ENCODE data around the gene NCAPG. TPM values are rescaled to one million over a fixed set of nuclear protein-coding genes. Genes with fewer than 3 reads are reported as not detected.
A peak's percentile ranks its signal among the peaks of the same experiment; 100 is the strongest.

NCAPG gene
- 10 to 100 TPM; 24.4 to 30.5 (median 25.7) TPM for polyA plus RNA-seq (ENCODE audit: insufficient read length in 4 of 4)

GRCh38 chr4:17810260-17811077 is at the start of gene NCAPG, which contains the start of gene DCAF16:
Gene NCAPG (plus strand): TSS chr4:17810979. CDS start chr4:17811078, 99 bp downstream.
Gene DCAF16 (minus strand): TSS chr4:17810757. CDS start chr4:17804141, 6,616 bp downstream.
- DNase-seq (ENCODE audit: low read depth in 4 of 4, low spot score in 2 of 4) = peak; percentile 97 to 99 (median 98)

- no peak for DNase-seq (ENCODE audit: low read depth in 4 of 4, low spot score in 2 of 4)
These were observed 49.7 kb upstream of the NCAPG start for GRCh38 chr4:17761062-17761461.

- DNase-seq (ENCODE audit: low read depth in 4 of 4, low spot score in 2 of 4) = no peak
These were observed 48.1 kb upstream of the NCAPG start for GRCh38 chr4:17762726-17763125.

GRCh38 chr4:17763416-17763815 is 47.4 kb upstream of the NCAPG start:
- no peak for DNase-seq (ENCODE audit: low read depth in 4 of 4, low spot score in 2 of 4)

GRCh38 chr4:17763931-17764330 is 46.8 kb upstream of the NCAPG start:
- no peak for DNase-seq (ENCODE audit: low read depth in 4 of 4, low spot score in 2 of 4)

- no peak for DNase-seq (ENCODE audit: low read depth in 4 of 4, low spot score in 2 of 4)
These were observed 45.1 kb upstream of the NCAPG start for GRCh38 chr4:17765514-17766286.

- no peak for DNase-seq (ENCODE audit: low read depth in 4 of 4, low spot score in 2 of 4)
These were observed 43.8 kb upstream of the NCAPG start for GRCh38 chr4:17766826-17767458.

- DNase-seq (ENCODE audit: low read depth in 4 of 4, low spot score in 2 of 4) = no peak
These were observed 41.2 kb upstream of the NCAPG start for GRCh38 chr4:17769406-17770174.

- no peak for DNase-seq (ENCODE audit: low read depth in 4 of 4, low spot score in 2 of 4)
These were observed 39.9 kb upstream of the NCAPG start for GRCh38 chr4:17770845-17771244.

- DNase-seq (ENCODE audit: low read depth in 4 of 4, low spot score in 2 of 4) = no peak
These were observed 39.4 kb upstream of the NCAPG start for GRCh38 chr4:17771284-17771908.

GRCh38 chr4:17773135-17773698 is 37.6 kb upstream of the NCAPG start:
- no peak for DNase-seq (ENCODE audit: low read depth in 4 of 4, low spot score in 2 of 4)

GRCh38 chr4:17778431-17778830 is 32.3 kb upstream of the NCAPG start:
- DNase-seq (ENCODE audit: low read depth in 4 of 4, low spot score in 2 of 4) = no peak

GRCh38 chr4:17780501-17781299 is 30.1 kb upstream of the NCAPG start:
- DNase-seq (ENCODE audit: low read depth in 4 of 4, low spot score in 2 of 4) = no peak

GRCh38 chr4:17781300-17782287 is 29.2 kb upstream of the NCAPG start, which contains the start of gene FAM184B:
Gene FAM184B (minus strand): TSS chr4:17781621. CDS start chr4:17781299, 322 bp downstream.
- no peak for DNase-seq (ENCODE audit: low read depth in 4 of 4, low spot score in 2 of 4)

GRCh38 chr4:17785858-17786257 is 24.9 kb upstream of the NCAPG start:
- no peak for DNase-seq (ENCODE audit: low read depth in 4 of 4, low spot score in 2 of 4)

GRCh38 chr4:17786567-17786966 is 24.2 kb upstream of the NCAPG start:
- DNase-seq (ENCODE audit: low read depth in 4 of 4, low spot score in 2 of 4) = no peak

GRCh38 chr4:17787315-17787714 is 23.5 kb upstream of the NCAPG start:
- DNase-seq (ENCODE audit: low read depth in 4 of 4, low spot score in 2 of 4) = no peak

Measured in left renal cortex interstitium (tissue), 4 donors.